Measurements from ENCODE around the gene AKAP17A.

The AKAP17A gene

DNA sequence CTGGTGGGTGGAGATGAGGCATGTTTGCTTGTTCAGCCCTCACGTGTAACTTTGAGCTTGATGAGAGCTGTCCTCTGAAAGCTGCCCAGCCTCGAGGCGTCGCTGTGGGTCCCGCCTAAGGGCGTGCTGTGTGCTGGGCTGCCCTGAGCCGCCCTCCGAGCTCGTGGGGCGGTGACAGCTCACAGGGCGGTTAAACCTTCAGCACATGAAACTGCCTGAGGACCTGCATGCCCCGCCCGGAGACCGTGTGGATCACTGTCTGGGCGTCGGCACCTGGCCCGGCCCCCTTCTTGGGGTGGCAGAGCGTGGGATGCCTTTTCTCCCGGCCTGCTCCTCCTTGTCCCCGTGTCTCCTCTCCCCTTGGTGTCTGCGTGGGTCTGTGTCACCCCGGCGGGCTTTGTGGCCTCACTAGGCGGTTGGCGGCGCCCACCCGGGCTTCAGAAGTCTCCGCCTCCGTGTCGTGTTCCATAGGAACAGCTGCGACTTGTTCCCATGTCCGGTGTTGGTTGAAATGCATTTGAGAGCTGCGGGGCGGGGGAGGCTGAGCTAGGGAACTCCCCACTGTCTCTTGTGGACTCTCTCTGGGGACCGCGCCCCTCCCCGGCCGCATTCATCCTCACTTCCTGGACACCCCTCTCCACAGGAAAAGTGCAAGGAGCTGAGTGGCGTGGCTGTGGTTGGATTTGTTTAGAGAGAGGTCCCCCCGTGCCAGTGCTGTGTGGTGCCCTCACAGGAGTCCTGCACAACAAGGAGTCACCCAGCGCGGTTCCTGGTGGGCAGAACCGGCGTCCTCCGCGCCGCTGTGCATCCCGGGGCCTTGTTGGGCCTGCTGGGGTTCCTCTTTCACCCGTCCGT is 6.8 kb downstream of the AKAP17A start:
- no peaks in the 10 kb centered on the region for H3K27me3 ChIP-seq (ENCODE audit: insufficient read depth, poor library complexity, severe bottlenecking)
- no peak overlapping the region for H3K4me3 ChIP-seq (replicated peaks; ENCODE audit: insufficient read depth, low read length)
- TF ChIP-seq POLR2AphosphoS5 (IDR thresholded peaks at IDR 0.05; ENCODE audit: low read depth) (no peak), SPI1 (IDR thresholded peaks at IDR 0.05; ENCODE audit: borderline replicate concordance, low read depth) (no peak), GABPA (IDR thresholded peaks at IDR 0.05; ENCODE audit: low read depth) (no peak)
- TF ChIP-seq, protein P1, sequence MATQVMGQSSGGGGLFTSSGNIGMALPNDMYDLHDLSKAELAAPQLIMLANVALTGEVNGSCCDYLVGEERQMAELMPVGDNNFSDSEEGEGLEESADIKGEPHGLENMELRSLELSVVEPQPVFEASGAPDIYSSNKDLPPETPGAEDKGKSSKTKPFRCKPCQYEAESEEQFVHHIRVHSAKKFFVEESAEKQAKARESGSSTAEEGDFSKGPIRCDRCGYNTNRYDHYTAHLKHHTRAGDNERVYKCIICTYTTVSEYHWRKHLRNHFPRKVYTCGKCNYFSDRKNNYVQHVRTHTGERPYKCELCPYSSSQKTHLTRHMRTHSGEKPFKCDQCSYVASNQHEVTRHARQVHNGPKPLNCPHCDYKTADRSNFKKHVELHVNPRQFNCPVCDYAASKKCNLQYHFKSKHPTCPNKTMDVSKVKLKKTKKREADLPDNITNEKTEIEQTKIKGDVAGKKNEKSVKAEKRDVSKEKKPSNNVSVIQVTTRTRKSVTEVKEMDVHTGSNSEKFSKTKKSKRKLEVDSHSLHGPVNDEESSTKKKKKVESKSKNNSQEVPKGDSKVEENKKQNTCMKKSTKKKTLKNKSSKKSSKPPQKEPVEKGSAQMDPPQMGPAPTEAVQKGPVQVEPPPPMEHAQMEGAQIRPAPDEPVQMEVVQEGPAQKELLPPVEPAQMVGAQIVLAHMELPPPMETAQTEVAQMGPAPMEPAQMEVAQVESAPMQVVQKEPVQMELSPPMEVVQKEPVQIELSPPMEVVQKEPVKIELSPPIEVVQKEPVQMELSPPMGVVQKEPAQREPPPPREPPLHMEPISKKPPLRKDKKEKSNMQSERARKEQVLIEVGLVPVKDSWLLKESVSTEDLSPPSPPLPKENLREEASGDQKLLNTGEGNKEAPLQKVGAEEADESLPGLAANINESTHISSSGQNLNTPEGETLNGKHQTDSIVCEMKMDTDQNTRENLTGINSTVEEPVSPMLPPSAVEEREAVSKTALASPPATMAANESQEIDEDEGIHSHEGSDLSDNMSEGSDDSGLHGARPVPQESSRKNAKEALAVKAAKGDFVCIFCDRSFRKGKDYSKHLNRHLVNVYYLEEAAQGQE (IDR thresholded peaks at IDR 0.05; ENCODE audit: insufficient replicate concordance, low read depth): no peak
- TF ChIP-seq, protein P2, sequence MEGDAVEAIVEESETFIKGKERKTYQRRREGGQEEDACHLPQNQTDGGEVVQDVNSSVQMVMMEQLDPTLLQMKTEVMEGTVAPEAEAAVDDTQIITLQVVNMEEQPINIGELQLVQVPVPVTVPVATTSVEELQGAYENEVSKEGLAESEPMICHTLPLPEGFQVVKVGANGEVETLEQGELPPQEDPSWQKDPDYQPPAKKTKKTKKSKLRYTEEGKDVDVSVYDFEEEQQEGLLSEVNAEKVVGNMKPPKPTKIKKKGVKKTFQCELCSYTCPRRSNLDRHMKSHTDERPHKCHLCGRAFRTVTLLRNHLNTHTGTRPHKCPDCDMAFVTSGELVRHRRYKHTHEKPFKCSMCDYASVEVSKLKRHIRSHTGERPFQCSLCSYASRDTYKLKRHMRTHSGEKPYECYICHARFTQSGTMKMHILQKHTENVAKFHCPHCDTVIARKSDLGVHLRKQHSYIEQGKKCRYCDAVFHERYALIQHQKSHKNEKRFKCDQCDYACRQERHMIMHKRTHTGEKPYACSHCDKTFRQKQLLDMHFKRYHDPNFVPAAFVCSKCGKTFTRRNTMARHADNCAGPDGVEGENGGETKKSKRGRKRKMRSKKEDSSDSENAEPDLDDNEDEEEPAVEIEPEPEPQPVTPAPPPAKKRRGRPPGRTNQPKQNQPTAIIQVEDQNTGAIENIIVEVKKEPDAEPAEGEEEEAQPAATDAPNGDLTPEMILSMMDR (IDR thresholded peaks at IDR 0.05; ENCODE audit: insufficient read depth, low read length): no peak
- H3K27ac ChIP-seq (replicated peaks): no peak overlapping the region
- no peak for DNase-seq (ENCODE audit: low read depth in 1 of 2, low spot score in 1 of 2)

DNA sequence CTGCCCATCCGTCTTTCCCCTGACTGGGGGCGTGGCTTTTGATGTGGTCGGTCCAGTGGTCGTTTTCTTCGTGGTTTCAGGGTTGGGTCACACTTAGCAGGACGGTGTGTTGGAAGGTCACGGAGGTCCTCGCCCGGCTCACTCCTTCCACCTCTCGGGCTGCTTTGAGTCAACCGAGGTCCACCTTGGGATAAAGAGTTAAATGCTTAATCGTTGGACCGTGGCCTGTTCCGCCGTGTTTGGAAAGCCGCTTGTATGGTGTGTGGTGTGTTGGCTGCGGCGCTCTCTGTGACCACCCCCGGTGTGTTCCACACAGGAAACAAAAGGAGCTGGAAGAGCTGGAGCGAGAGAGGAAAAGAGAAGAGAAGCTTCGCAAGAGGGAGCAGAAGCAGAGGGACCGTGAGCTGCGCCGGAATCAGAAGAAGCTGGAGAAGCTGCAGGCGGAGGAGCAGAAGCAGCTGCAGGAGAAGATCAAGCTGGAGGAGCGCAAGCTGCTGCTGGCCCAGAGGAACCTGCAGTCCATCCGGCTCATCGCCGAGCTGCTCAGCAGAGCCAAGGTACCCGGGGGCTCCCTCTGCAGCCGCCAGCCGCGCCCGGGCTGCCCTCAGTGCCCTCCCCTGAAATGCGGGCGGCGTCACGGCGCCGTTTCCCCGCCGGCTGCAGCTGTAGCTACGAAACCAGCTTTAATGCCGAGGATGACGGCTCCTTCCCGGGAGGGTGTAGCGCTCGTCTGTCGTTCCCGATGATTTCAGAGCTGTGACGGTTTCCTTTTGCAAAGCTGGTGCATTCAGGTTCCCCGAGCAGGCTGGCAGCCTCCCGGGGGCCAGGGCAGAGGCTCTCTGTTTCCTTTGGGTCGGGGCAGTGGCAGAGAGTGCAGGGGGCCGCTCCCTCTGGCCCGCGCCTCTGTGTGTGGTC is 7.7 kb downstream of the AKAP17A start:
- TF ChIP-seq POLR2AphosphoS5 (IDR thresholded peaks at IDR 0.05; ENCODE audit: low read depth) (no peak), SPI1 (IDR thresholded peaks at IDR 0.05; ENCODE audit: borderline replicate concordance, low read depth) (no peak), GABPA (IDR thresholded peaks at IDR 0.05; ENCODE audit: low read depth) (no peak)
- TF ChIP-seq, protein P2 (IDR thresholded peaks at IDR 0.05; ENCODE audit: insufficient read depth, low read length): no peak
- TF ChIP-seq, protein P1 (IDR thresholded peaks at IDR 0.05; ENCODE audit: insufficient replicate concordance, low read depth): no peak
- no peak overlapping the region for H3K27ac ChIP-seq (replicated peaks)
- no peak for DNase-seq (ENCODE audit: low read depth in 1 of 2, low spot score in 1 of 2)
- no peaks in the 10 kb centered on the region for H3K27me3 ChIP-seq (ENCODE audit: insufficient read depth, poor library complexity, severe bottlenecking)
- no peak overlapping the region for H3K4me3 ChIP-seq (replicated peaks; ENCODE audit: insufficient read depth, low read length)

DNA sequence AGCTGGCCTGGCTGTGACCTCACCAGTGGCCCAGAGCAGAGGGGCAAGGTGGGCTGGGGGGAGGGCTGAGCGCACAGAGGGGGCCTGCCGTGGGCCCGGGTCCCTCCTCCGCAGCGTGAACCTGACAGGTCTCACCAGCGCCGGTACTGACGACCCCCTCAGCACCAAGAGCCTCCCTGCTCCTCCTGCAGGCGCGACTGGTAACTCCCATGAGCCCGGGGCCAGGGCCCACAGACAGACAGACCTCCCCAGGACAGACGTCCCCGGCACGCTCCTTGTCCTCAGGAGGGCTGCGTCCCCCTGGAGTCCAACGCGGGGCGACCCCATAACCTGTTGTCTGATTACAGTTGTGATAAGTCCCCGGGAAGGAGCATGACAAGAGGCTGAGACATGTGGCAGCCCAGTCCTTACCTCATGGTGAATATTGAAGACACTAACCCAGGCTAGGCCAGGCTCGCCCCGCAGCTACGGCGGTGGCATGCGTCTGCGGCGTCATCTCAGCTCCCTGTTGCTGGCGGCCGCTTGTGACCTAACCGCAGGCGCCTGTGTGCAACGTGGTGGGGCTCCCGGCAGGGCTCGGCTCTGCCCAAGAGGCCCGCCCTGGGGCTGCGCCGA is 8.5 kb downstream of the AKAP17A start:
- DNase-seq (ENCODE audit: low read depth in 1 of 2, low spot score in 1 of 2): no peak
- Histone ChIP-seq H3K27me3 (ENCODE audit: insufficient read depth, poor library complexity, severe bottlenecking) (no peaks in the 10 kb centered on the region), H3K4me3 (replicated peaks; ENCODE audit: insufficient read depth, low read length) (no peak overlapping the region), H3K27ac (replicated peaks) (no peak overlapping the region)
- no peak for TF ChIP-seq GABPA (IDR thresholded peaks at IDR 0.05; ENCODE audit: low read depth)
- TF ChIP-seq POLR2AphosphoS5 (IDR thresholded peaks at IDR 0.05; ENCODE audit: low read depth): no peak
- TF ChIP-seq, protein P2 (IDR thresholded peaks at IDR 0.05; ENCODE audit: insufficient read depth, low read length): no peak
- no peak for TF ChIP-seq SPI1 (IDR thresholded peaks at IDR 0.05; ENCODE audit: borderline replicate concordance, low read depth)
- TF ChIP-seq, protein P1 (IDR thresholded peaks at IDR 0.05; ENCODE audit: insufficient replicate concordance, low read depth): no peak

Data from HL-60 (cell line).